NB4 (cell line): ENCODE data around the gene SEMA5B.
A peak's percentile ranks its signal among the peaks of the same experiment; 100 is the strongest.

ENCODE experiments used
- DNase-seq: peaks from one replicate; pipeline ENCODE4 v3.0.0; 2010; ENCODE audit warnings: low read depth
- H3K4me3 ChIP-seq: one replicate; pipeline ENCODE4 v1.5.1; 2011; ENCODE audit warnings: mild to moderate bottlenecking, low read depth, low read length, moderate library complexity
- CTCF ChIP-seq: IDR thresholded peaks from one replicate; pipeline ENCODE4 v1.5.1; 2012; ENCODE audit warnings: low read depth, low read length
- MAX ChIP-seq: IDR thresholded peaks from 2 replicates; pipeline ENCODE4 v1.6.1; 2011; ENCODE audit warnings: low read depth, low read length
- MYC ChIP-seq: IDR thresholded peaks from 2 replicates; pipeline ENCODE4 v1.6.1; 2011; ENCODE audit warnings: low read depth, low read length
- POLR2A ChIP-seq: IDR thresholded peaks from 2 replicates; pipeline ENCODE4 v1.6.1; 2011; ENCODE audit warnings: mild to moderate bottlenecking; ENCODE audit not compliant: insufficient read length; ENCODE audit errors: extremely low read depth

The SEMA5B gene

GRCh38 chr3:122979211-122979610, 48.4 kb downstream of the SEMA5B start:
- H3K4me3 ChIP-seq, result no peak overlapping the region
- TF ChIP-seq CTCF (no peak), POLR2A (no peak), MYC (no peak), MAX (no peak)
- DNase-seq, result no peak

GRCh38 chr3:122978569-122978968, 49.0 kb downstream of the SEMA5B start:
- TF ChIP-seq MAX, result no peak
- no peak for TF ChIP-seq CTCF
- TF ChIP-seq POLR2A, result no peak
- TF ChIP-seq MYC, result no peak
- no peak for DNase-seq
- H3K4me3 ChIP-seq, result no peak overlapping the region

- no peak for DNase-seq
- no peak overlapping the region for H3K4me3 ChIP-seq
- TF ChIP-seq MAX (no peak), POLR2A (no peak), MYC (no peak), CTCF (no peak)
These were observed 49.7 kb downstream of the SEMA5B start for GRCh38 chr3:122977746-122978466.

- no peak overlapping the region for H3K4me3 ChIP-seq
- peak; percentile 63 for DNase-seq
- TF ChIP-seq POLR2A, result no peak
- peak; percentile 68 for TF ChIP-seq MAX
- no peak for TF ChIP-seq CTCF
- 0 out of 2 replicates have a peak, but pooled peaks have one; percentile 23 for TF ChIP-seq MYC
These were observed 51.7 kb downstream of the SEMA5B start for GRCh38 chr3:122975924-122976293.

GRCh38 chr3:122975163-122975923, 52.2 kb downstream of the SEMA5B start:
- TF ChIP-seq MYC (peak; percentile 55), MAX (no peak)
- H3K4me3 ChIP-seq, result no peak overlapping the region
- peak; percentile 90 for DNase-seq

GRCh38 chr3:122974764-122975162, 52.8 kb downstream of the SEMA5B start:
- no peak for TF ChIP-seq MYC
- no peak for TF ChIP-seq CTCF
- TF ChIP-seq MAX, result no peak
- no peak for TF ChIP-seq POLR2A
- peak; percentile 31 for DNase-seq
- no peak overlapping the region for H3K4me3 ChIP-seq
